Measurements from ENCODE around the gene ARHGAP10.

DNA sequence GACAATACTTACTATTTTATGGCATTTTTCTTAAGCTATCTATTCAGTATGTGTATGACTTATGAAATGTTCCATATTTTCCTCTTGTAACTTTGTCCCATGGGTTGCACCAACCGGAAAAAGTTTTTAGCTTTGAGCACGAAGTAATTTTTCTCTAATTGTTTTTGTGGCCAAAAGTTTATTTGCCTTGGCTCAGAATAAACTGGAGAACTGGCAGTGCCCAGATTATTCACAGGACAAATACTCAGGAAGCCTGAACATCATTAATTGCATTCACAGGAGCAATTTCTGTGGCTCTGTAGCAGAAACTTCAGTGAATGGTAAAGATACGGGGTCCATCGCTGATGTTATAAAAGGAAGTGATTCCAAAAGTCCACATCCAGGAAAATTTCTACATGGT, 184.5 kb downstream of the ARHGAP10 start:
- TF ChIP-seq CTCF (IDR thresholded peaks at IDR 0.05), result no peak
- no peak for TF ChIP-seq POLR2A (IDR thresholded peaks at IDR 0.05)

Data from esophagus squamous epithelium (tissue), 4 donors.